ENCODE results near the gene IRS1. TPM values are rescaled to one million over a fixed set of nuclear protein-coding genes. Genes with fewer than 3 reads are reported as not detected.

Gene IRS1
- total RNA-seq, 8 experiments from 2014 or later = 7.1 to 47.0 (median 8.7) TPM

DNA sequence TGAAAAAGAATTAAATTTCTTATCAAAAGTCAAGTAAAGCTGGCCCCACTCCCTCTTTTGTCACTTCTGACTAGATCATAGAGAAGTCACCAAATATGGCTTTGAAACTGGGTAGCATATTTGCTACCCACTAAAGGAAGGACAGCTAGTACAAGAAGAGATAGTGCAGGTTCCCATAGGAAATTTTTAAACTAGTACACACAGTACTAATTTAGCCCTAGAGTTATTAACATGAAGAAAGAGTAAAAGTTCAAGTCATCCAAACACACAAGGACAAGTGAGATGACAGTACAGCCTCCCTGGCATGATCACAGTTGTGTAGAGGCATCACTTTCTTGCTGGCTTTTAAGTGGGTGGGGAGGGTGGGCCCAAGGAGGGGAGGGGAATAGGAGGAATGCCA, 100.9 kb downstream of the IRS1 start:
- Histone ChIP-seq H3K4me1 (replicated peaks in 1 of 2) (peaks cover 7 to 14% of the 10 kb centered on the region in 2 donors), H3K4me3 (no peak overlapping the region), H3K27ac (no peak overlapping the region)
- in situ Hi-C loops (cut with MboI; ENCODE audit: low pct_unique_long_range_greater_than_20kb in 2 of 9, low sequenced_read_pairs in 9 of 9, unreplicated experiment in 9 of 9) = no loop called here
- ATAC-seq (replicated peaks in 6 of 8) = no peak

DNA sequence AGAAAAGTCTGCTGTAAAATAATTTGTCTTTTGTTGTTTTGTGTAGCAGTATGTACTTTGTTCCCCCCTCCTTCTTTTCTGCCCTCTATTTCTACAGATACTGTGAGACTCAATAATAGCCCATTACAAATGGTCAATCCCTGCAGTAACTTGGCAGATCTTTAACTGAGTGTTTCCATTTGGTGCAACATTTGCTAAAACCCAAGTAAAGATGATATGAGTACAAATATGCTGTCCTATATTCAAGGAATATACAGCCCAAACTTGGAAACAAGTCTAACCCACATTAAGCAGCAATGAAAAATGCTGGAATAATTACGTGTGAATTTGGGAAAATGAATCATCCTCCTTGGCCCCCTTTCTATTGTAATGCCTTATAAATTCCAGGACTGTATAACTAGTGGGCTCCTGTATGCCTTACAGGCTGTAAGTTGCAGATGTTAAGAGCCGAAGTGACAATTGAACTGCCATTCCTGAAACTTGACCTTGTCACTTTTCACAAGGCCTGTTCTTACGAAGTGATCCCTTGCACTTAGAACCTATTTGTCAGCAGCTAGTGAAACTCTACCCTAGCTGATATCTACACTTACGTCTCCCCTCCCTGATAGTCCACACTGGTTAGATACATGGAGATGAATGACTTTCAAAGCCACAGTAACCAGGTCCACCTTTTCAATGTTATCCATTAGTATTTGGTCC, 104.9 kb downstream of the IRS1 start:
- in situ Hi-C loops (cut with MboI; ENCODE audit: low pct_unique_long_range_greater_than_20kb in 2 of 9, low sequenced_read_pairs in 9 of 9, unreplicated experiment in 9 of 9) = no loop called here
- ATAC-seq (replicated peaks in 6 of 8) = peak in 1 of 8 experiments; percentile 16
- Histone ChIP-seq H3K4me3 (no peak overlapping the region), H3K4me1 (replicated peaks in 1 of 2) (peaks cover 9% of the 10 kb centered on the region in 2 donors), H3K27ac (no peak overlapping the region)
- 59 to 91% (median 80%) methylated on average over 1 to 4 of the region's 4 CpGs; no CpG with 5 or more reads in 1 of the 10 experiments for WGBS, 10 experiments

DNA sequence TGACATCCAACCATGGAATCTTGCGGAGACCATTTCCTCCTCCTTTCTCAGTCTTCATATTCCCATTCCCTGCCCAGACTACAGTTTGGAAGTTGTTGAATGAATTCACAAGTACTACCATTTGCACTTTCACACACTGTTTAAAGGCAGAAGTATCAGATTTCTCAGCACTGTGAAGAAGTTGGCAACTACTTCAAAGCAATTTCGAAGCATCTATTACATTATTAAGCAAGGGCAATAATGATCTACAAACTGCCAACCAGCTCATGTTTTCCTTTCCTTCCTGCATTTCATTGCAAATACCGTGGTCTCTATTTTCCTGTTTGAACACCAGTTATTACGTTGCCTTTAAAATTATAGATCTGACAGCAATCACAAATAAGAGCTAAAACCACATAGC, 105.5 kb downstream of the IRS1 start:
- H3K27ac ChIP-seq = no peak overlapping the region
- 33 to 100% (median 83%) methylated on average over 1 to 4 of the region's 4 CpGs; no CpG with 5 or more reads in 1 of the 10 experiments for WGBS, 10 experiments
- peaks cover 9% of the 10 kb centered on the region in 2 donors for H3K4me1 ChIP-seq (replicated peaks in 1 of 2)
- in situ Hi-C loops (cut with MboI; ENCODE audit: low pct_unique_long_range_greater_than_20kb in 2 of 9, low sequenced_read_pairs in 9 of 9, unreplicated experiment in 9 of 9) = no loop called here
- no peak overlapping the region for H3K4me3 ChIP-seq
- ATAC-seq (replicated peaks in 6 of 8) = no peak

DNA sequence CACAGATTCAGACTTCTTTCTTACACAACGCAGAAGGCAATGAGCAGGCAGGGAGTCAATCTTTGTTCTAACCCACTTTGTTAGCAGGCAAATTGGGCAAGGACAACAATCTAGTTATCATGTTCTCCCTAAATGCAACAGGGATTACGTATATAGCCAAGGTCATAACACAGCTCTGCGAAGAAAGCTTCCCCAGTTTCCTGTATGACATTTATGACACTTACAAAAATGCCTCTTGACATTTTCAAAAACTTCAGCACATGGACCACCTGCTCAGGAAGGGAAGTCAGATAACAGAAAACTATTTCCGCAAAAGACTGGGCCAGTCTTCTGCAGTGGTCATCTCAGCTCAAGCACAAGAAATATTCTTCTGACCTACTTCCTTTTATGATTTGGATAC, 106.1 kb downstream of the IRS1 start:
- Histone ChIP-seq H3K4me1 (replicated peaks in 1 of 2) (peaks cover 9% of the 10 kb centered on the region in 2 donors), H3K27ac (no peak overlapping the region), H3K4me3 (no peak overlapping the region)
- no peak for ATAC-seq (replicated peaks in 6 of 8)
- WGBS, 10 experiments = 71 to 100% (median 95%) methylated on average over 1 to 4 of the region's 4 CpGs
- in situ Hi-C loops (cut with MboI; ENCODE audit: low pct_unique_long_range_greater_than_20kb in 2 of 9, low sequenced_read_pairs in 9 of 9, unreplicated experiment in 9 of 9) = no loop called here

DNA sequence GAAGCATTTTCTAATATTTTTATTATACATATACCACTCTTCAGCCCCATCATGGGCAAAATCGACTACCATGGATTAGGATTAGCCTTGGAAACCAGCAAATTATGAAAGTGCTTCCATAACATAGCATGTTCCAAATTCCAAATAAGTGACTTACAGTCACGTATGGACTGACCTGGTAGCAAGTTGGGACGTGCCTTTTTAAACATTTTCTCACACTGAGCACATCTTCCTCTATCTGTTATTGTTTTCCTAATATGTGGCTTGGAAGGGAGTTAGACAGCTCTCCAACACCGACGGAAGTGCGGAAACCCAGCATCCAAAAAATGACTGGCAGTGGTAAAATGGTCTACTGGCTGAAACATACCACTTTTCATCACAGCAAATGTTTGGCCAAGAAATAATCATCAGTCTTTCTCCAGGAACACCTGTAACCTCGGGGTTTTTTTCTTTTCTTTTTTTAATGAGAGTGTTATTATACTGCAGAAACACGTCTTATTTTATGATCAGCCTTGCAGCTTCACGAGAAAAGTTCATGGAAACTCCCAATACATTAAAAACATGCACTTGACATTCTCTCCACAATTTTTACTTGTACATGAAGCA, 107.0 kb downstream of the IRS1 start:
- no peak for ATAC-seq (replicated peaks in 6 of 8)
- Histone ChIP-seq H3K27ac (no peak overlapping the region), H3K4me3 (no peak overlapping the region), H3K4me1 (replicated peaks in 1 of 2) (peaks cover 9% of the 10 kb centered on the region in 2 donors)
- in situ Hi-C loops (cut with MboI; ENCODE audit: low pct_unique_long_range_greater_than_20kb in 2 of 9, low sequenced_read_pairs in 9 of 9, unreplicated experiment in 9 of 9) = no loop called here
- WGBS, 10 experiments = 70 to 100% (median 84%) methylated on average over 1 to 9 of the region's 9 CpGs

DNA sequence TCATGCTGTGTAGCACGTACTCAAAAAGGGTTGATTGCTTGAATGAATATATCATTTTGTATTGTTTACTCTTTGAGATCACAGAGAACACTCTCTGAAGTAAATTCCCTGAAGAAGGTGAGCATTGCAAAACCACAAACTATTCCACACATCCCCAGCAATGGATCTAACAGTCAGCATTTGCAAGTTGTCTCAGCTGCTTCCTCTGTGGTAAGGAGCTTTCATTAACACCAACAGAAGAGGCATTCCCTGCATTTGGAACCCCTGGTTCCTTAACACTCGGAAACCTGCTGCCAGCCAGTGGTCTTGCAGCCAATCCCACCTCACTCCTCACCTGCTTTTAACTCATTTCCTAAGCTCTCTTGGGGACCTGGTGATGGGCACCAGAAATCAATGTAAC, 108.4 kb downstream of the IRS1 start:
- no peak for ATAC-seq (replicated peaks in 6 of 8)
- Histone ChIP-seq H3K4me1 (replicated peaks in 1 of 2) (peaks cover 8 to 9% of the 10 kb centered on the region in 2 donors), H3K27ac (no peak overlapping the region), H3K4me3 (no peak overlapping the region)
- in situ Hi-C loops (cut with MboI; ENCODE audit: low pct_unique_long_range_greater_than_20kb in 2 of 9, low sequenced_read_pairs in 9 of 9, unreplicated experiment in 9 of 9) = no loop called here
- WGBS, 10 experiments = 71 to 100% (median 90%) methylated on average over 1 to 2 of the region's 2 CpGs; no CpG with 5 or more reads in 6 of the 10 experiments

DNA sequence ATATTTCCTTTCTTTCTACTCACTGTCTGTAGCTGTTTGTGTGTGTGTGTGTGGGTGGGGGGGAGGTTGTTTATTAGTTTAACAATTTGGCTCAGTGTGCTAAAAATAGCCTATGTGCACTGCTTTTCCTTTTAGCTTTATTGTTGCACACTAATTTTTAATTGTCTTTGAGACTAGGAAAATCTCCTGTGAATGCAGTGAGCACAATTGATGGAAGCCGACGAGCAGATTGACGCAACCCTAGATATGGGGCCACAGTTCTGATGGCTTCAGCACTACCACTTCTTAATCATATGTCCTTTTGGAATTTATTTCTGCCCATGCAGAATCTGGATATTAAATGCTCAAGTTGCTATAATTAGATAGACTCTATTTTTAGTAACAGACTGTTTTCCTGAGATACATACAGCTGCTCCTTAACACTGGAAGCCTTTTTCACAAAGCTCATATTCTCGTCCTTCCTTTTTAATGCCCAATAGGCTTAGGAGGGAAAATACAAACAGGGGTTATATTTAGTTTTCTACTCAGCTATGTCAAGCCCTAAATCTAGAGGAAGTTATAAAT, 109.1 kb downstream of the IRS1 start:
- Histone ChIP-seq H3K4me1 (replicated peaks in 1 of 2) (peaks cover 4 to 9% of the 10 kb centered on the region in 2 donors), H3K27ac (no peak overlapping the region), H3K4me3 (no peak overlapping the region)
- 20 to 100% (median 82%) methylated on average over 1 to 4 of the region's 4 CpGs; no CpG with 5 or more reads in 2 of the 10 experiments for WGBS, 10 experiments
- peak in 4 of 8 experiments; percentile 47 to 71 (median 66) for ATAC-seq (replicated peaks in 6 of 8)
- in situ Hi-C loops (cut with MboI; ENCODE audit: low pct_unique_long_range_greater_than_20kb in 2 of 9, low sequenced_read_pairs in 9 of 9, unreplicated experiment in 9 of 9) = no loop called here

DNA sequence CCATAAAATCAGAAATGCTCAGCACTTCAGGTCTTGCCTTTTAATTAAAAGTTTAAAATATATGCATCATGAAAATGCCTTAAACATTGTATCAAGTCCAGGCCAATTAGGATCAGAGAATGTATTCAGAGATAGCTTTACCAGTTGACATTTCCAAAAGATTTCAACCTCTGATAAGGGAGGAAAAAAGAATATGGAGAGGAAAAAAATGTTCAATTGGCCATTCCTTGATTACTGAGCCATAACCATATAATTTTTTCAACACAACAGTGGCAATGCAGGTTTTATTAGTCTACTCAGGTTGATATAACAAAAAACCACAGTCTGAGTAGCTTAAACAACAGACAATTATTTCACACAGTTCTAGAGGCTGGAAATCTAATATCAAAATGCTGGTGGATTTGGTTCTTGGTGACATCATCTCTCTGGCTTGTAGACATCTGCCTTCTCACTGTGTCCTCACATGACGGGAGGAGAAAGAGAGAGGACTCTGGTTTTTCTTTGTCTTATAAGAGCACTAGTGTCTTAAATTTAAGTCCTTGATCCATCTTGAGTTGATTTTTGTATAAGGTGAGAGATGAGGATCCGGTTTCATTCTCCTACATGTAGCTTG, 111.9 kb downstream of the IRS1 start:
- in situ Hi-C loops (cut with MboI; ENCODE audit: low pct_unique_long_range_greater_than_20kb in 2 of 9, low sequenced_read_pairs in 9 of 9, unreplicated experiment in 9 of 9) = no loop called here
- 80 to 100% (median 95%) methylated on average over 1 to 2 of the region's 2 CpGs; no CpG with 5 or more reads in 4 of the 10 experiments for WGBS, 10 experiments
- no peak overlapping the region for H3K27ac ChIP-seq
- ATAC-seq (replicated peaks in 6 of 8) = no peak
- no peak overlapping the region for H3K4me3 ChIP-seq
- peaks cover 4 to 6% of the 10 kb centered on the region in 2 donors for H3K4me1 ChIP-seq (replicated peaks in 1 of 2)

DNA sequence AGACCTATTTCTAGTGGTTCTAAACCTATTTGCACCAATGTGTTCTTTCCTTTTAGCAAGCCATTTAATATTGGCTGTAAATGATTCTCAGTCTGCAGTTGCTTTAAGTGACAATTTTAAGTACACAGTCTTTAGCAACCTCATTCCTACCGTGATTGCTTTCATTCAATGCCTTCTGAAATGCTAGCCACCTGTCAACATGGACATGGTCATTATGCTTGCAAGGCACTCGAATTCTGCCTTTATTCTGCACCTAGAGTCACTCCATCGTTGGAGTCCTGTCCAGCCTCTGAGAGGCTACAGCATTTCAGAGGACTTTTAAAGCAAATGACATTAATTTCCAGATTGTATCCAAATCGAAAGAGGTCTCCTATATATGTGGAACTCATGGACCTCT, 115.1 kb downstream of the IRS1 start:
- 70 to 100% (median 85%) methylated on average over 1 to 4 of the region's 4 CpGs; no CpG with 5 or more reads in 2 of the 10 experiments for WGBS, 10 experiments
- no peaks in the 10 kb centered on the region for H3K4me1 ChIP-seq (replicated peaks in 1 of 2)
- H3K27ac ChIP-seq = no peak overlapping the region
- H3K4me3 ChIP-seq = no peak overlapping the region
- ATAC-seq (replicated peaks in 6 of 8) = no peak
- in situ Hi-C loops (cut with MboI; ENCODE audit: low pct_unique_long_range_greater_than_20kb in 2 of 9, low sequenced_read_pairs in 9 of 9, unreplicated experiment in 9 of 9) = no loop called here

DNA sequence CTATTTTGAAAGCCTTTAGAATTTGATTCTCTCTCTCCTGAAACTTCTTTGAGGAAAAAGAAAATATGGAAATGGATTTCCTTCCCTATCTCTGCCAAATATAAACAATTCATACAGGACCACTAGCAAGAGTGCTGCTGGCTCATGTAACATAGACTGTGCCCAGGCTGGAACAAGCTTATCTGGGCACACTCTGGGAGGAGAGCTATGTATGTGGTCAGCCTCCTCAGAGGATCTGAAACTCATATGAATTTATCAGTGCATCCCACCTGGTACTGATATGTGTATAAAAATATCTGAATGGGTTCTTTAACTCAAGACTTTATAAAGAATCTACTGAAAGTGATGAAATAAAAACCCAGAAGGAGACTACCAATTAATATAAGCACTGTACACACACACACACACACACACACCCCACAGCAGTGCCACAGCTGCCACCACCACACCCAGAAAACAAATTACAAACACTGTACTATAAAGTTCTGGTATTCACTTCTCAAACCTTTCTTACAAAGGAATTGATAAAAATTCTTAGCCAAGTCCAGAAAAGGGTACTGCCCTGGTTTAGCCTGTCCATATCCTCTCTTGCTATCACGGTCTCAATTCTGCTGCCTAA, 115.6 kb downstream of the IRS1 start:
- 86 to 100% (median 100%) methylated on average over 1 of the region's 1 CpG; no CpG with 5 or more reads in 4 of the 10 experiments for WGBS, 10 experiments
- in situ Hi-C loops (cut with MboI; ENCODE audit: low pct_unique_long_range_greater_than_20kb in 2 of 9, low sequenced_read_pairs in 9 of 9, unreplicated experiment in 9 of 9) = no loop called here
- no peaks in the 10 kb centered on the region for H3K4me1 ChIP-seq (replicated peaks in 1 of 2)
- H3K27ac ChIP-seq = no peak overlapping the region
- no peak for ATAC-seq (replicated peaks in 6 of 8)
- H3K4me3 ChIP-seq = no peak overlapping the region

DNA sequence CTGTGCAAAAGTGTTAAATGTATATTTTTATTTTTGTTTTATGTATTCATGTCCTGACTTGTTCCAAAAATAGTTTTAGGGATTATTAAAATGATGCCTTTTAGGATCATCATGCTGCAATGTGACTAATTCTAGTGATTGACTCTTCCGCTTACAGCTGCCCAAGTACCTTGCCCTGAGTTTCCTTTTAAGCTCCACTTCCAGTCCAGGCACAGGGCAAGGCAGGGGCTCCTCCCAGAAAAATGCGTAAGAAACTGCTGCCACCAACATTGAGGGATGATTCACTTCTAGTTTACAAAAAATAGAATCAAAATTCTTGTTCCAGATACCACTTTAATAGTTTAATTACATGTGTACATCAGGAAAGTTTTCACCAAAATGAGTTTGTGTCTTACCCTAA, 116.4 kb downstream of the IRS1 start:
- Histone ChIP-seq H3K4me1 (replicated peaks in 1 of 2) (no peaks in the 10 kb centered on the region), H3K27ac (no peak overlapping the region), H3K4me3 (no peak overlapping the region)
- peak in 3 of 8 experiments; percentile 47 to 99 (median 98) for ATAC-seq (replicated peaks in 6 of 8)
- 0 to 100% (median 86%) methylated on average over 1 to 2 of the region's 2 CpGs; no CpG with 5 or more reads in 5 of the 10 experiments for WGBS, 10 experiments
- in situ Hi-C loops (cut with MboI; ENCODE audit: low pct_unique_long_range_greater_than_20kb in 2 of 9, low sequenced_read_pairs in 9 of 9, unreplicated experiment in 9 of 9) = no loop called here

All from motor neuron (in vitro differentiated cells).